ENCODE data around the gene SETBP1.

DNA sequence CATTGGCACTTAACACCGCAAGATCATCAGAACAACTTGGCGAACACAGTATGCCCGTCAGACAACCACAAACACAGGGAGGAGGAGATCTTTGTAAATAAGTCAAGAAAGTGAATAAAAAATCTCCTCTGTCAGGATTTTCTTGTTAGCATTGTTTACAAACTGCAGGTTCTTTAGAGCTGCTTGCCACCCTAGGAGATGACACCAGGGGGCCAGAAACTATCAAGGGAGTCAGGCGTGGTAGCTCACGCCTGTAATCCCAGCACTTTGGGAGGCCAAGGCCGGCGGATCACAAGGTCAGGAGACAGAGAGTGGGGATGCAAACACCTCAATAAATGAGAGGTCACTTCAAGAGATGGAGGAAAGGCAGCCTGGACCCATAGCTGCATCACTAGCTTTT, 428.1 kb downstream of the SETBP1 start:
- TF ChIP-seq POLR2AphosphoS5 (IDR thresholded peaks at IDR 0.05; ENCODE audit: borderline replicate concordance, low read depth, low read length) (no peak), EZH2 (IDR thresholded peaks at IDR 0.05) (no peak), FOXP2 (optimal IDR thresholded peaks at IDR 0.05; ENCODE audit: control extremely low read depth, extremely low read length, insufficient read depth) (no peak)

All from SK-N-MC (cell line).